GM12878 (cell line): ENCODE measurements around the gene SNX30.

Experiments used
- BHLHE40 ChIP-seq, 2 experiments: fragments of 450-650 bp in 1 of 2; IDR thresholded peaks; 2 replicates each; pipeline ENCODE4 v1.6.1; 2011 to 2017; ENCODE audit warnings: low read depth in 2 of 2, borderline replicate concordance in 1 of 2, improper control_type of control experiment in 1 of 2, low read length in 1 of 2, mild to moderate bottlenecking in 1 of 2
- GABPA ChIP-seq: IDR thresholded peaks from 2 replicates; pipeline ENCODE4 v1.6.1; 2014; ENCODE audit warnings: antibody characterized with exemption, low read depth, mild to moderate bottlenecking, inconsistent platforms
- RAD21 ChIP-seq: IDR thresholded peaks from 2 replicates; pipeline ENCODE4 v1.6.1; 2011; ENCODE audit warnings: mild to moderate bottlenecking, low read depth, low read length, moderate library complexity; ENCODE audit not compliant: insufficient read depth
- ZNF24 ChIP-seq: fragments of 450-650 bp; IDR thresholded peaks from 2 replicates; pipeline ENCODE4 v1.6.1; 2017; ENCODE audit warnings: antibody characterized with exemption, mild to moderate bottlenecking
- TF ChIP-seq, protein P1 (sequence below), 3 experiments: IDR thresholded peaks in 2 of 3; conservative IDR thresholded peaks in 1 of 3; 2 replicates each; pipeline ENCODE4 v1.5.1; 2011; ENCODE audit warnings: low read depth in 3 of 3, low read length in 3 of 3, mild to moderate bottlenecking in 3 of 3, control low read depth in 2 of 3, moderate library complexity in 2 of 3, inconsistent platforms in 1 of 3, mixed read lengths in 1 of 3; ENCODE audit not compliant: control insufficient read depth in 2 of 3, insufficient read depth in 1 of 3; ENCODE audit errors: extremely low read depth in 1 of 3
- TF ChIP-seq, protein P2 (sequence below): fragments of 450-650 bp; IDR thresholded peaks from 2 replicates; pipeline ENCODE4 v1.6.1; 2014; ENCODE audit warnings: mild to moderate bottlenecking
- TF ChIP-seq, protein P3 (sequence below): IDR thresholded peaks from 2 replicates; pipeline ENCODE4 v1.6.1; 2012; ENCODE audit warnings: mild to moderate bottlenecking, low read depth, low read length

DNA sequence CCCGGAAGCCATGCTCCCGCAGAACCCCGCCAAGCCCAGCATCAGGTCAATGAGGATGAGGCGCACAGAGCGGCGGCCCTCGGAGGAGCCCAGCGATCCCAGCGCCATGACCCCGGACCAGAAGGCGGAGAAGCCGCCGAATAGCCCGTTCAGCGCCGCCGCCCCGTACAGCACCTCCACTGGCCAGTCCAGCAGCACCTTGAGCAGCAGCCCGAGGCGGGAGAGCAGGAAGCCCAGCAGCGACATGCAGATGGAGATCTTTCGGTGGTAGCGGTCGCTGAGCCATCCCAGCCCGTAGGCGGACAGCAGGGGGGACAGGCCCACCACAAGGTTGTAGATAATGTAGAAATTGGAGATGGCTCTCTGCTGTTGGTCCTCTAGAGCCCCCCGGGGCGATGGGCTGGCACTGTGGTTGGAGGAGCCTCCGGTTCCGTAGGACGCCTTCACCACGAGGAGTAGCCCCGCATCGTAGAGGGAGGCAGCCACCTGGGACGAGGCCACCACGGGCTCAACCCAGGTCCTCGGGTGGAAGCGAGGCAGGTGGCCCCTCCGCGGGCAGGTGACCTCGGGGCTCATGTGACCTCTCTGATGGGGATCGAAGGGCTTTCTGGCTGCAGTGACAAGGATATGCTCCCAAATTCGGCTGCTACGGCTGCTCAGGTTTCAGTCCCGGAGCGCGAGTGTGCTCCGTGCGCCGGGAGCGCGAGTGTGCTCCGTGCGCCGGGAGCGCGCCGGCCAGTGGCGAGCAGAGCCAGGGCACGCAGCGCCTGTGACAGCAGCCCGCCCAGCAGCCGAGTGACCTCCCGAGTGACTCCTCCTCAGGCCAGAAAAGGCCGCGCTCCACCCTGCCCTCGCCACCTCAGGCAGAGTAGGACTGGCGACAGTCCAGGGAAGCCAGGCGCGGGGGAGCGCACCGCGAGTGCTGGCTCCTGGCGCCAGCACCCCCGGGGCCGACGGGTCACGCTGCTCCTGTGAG is 139.8 kb downstream of the SNX30 start, which contains the start of gene SLC46A2:
- TF ChIP-seq RAD21 (no peak), ZNF24 (no peak), BHLHE40 (IDR thresholded peaks at IDR 0.05; ENCODE audit: borderline replicate concordance in 1 of 2, low read depth in 2 of 2, low read length in 1 of 2) (no peak), GABPA (no peak)
- TF ChIP-seq, protein P1, sequence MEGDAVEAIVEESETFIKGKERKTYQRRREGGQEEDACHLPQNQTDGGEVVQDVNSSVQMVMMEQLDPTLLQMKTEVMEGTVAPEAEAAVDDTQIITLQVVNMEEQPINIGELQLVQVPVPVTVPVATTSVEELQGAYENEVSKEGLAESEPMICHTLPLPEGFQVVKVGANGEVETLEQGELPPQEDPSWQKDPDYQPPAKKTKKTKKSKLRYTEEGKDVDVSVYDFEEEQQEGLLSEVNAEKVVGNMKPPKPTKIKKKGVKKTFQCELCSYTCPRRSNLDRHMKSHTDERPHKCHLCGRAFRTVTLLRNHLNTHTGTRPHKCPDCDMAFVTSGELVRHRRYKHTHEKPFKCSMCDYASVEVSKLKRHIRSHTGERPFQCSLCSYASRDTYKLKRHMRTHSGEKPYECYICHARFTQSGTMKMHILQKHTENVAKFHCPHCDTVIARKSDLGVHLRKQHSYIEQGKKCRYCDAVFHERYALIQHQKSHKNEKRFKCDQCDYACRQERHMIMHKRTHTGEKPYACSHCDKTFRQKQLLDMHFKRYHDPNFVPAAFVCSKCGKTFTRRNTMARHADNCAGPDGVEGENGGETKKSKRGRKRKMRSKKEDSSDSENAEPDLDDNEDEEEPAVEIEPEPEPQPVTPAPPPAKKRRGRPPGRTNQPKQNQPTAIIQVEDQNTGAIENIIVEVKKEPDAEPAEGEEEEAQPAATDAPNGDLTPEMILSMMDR (IDR thresholded peaks at IDR 0.05 in 2 of 3, conservative IDR thresholded peaks at IDR 0.05 in 1 of 3; ENCODE audit: control insufficient read depth in 2 of 3, extremely low read depth in 1 of 3, insufficient read depth in 1 of 3, low read depth in 3 of 3, low read length in 3 of 3), result no peak
- TF ChIP-seq, protein P2, sequence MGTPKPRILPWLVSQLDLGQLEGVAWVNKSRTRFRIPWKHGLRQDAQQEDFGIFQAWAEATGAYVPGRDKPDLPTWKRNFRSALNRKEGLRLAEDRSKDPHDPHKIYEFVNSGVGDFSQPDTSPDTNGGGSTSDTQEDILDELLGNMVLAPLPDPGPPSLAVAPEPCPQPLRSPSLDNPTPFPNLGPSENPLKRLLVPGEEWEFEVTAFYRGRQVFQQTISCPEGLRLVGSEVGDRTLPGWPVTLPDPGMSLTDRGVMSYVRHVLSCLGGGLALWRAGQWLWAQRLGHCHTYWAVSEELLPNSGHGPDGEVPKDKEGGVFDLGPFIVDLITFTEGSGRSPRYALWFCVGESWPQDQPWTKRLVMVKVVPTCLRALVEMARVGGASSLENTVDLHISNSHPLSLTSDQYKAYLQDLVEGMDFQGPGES, result no peak
- TF ChIP-seq, protein P3, sequence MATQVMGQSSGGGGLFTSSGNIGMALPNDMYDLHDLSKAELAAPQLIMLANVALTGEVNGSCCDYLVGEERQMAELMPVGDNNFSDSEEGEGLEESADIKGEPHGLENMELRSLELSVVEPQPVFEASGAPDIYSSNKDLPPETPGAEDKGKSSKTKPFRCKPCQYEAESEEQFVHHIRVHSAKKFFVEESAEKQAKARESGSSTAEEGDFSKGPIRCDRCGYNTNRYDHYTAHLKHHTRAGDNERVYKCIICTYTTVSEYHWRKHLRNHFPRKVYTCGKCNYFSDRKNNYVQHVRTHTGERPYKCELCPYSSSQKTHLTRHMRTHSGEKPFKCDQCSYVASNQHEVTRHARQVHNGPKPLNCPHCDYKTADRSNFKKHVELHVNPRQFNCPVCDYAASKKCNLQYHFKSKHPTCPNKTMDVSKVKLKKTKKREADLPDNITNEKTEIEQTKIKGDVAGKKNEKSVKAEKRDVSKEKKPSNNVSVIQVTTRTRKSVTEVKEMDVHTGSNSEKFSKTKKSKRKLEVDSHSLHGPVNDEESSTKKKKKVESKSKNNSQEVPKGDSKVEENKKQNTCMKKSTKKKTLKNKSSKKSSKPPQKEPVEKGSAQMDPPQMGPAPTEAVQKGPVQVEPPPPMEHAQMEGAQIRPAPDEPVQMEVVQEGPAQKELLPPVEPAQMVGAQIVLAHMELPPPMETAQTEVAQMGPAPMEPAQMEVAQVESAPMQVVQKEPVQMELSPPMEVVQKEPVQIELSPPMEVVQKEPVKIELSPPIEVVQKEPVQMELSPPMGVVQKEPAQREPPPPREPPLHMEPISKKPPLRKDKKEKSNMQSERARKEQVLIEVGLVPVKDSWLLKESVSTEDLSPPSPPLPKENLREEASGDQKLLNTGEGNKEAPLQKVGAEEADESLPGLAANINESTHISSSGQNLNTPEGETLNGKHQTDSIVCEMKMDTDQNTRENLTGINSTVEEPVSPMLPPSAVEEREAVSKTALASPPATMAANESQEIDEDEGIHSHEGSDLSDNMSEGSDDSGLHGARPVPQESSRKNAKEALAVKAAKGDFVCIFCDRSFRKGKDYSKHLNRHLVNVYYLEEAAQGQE, result no peak
